Neural cell (in vitro differentiated cells): Measurements from ENCODE around the gene MCFD2.

ENCODE experiments used
- CTCF ChIP-seq: fragments of 450-650 bp; IDR thresholded peaks from 2 replicates; pipeline ENCODE4 v1.5.1; 2014; ENCODE audit warnings: antibody characterized with exemption, mild to moderate bottlenecking, moderate library complexity; ENCODE audit not compliant: poor library complexity, severe bottlenecking
- EP300 ChIP-seq: fragments of 450-650 bp; conservative IDR thresholded peaks from 2 replicates; pipeline ENCODE4 v1.6.1; 2014; ENCODE audit warnings: antibody characterized with exemption, mild to moderate bottlenecking, moderate library complexity; ENCODE audit not compliant: poor library complexity, severe bottlenecking
- EZH2 ChIP-seq: fragments of 200-600, 300-800 bp; shearing (Covaris generic), sonication (generic); IDR thresholded peaks from 2 replicates; pipeline ENCODE4 v1.6.1; 2014; ENCODE audit warnings: antibody characterized with exemption, low read length, borderline replicate concordance, mild to moderate bottlenecking; ENCODE audit not compliant: insufficient read depth, poor library complexity, severe bottlenecking
- POLR2AphosphoS5 ChIP-seq: IDR thresholded peaks from 2 replicates; pipeline ENCODE4 v1.6.1; 2012

DNA sequence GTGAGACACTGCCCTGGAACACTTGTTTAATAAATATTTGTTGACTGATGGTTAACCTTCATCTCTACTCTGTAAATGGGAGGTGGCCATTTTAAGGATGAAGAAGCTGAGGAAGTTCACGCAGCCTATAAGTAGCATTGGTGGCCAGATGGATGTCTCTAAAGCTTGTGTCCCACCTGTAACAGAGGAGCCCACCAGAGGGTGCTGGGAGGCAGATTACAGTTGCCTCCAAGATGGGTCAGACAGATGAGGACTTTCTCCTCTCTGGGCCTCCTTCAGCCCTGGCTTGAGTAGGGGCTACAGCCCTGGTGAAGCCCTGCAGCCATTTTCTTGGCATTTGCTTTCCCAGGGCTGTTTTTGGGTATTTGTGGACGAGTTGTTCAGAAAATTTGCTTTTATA lies 45.0 kb upstream of the MCFD2 start:
- TF ChIP-seq CTCF (no peak), EZH2 (no peak), POLR2AphosphoS5 (no peak), EP300 (no peak)
